Measurements from ENCODE around the gene MSRB2.
"Not testable (repeated sequence)": the region's sequence is repeated elsewhere in the genome, so short reads cannot be mapped to it uniquely, and the experiment has no call there.

MSRB2 gene

DNA sequence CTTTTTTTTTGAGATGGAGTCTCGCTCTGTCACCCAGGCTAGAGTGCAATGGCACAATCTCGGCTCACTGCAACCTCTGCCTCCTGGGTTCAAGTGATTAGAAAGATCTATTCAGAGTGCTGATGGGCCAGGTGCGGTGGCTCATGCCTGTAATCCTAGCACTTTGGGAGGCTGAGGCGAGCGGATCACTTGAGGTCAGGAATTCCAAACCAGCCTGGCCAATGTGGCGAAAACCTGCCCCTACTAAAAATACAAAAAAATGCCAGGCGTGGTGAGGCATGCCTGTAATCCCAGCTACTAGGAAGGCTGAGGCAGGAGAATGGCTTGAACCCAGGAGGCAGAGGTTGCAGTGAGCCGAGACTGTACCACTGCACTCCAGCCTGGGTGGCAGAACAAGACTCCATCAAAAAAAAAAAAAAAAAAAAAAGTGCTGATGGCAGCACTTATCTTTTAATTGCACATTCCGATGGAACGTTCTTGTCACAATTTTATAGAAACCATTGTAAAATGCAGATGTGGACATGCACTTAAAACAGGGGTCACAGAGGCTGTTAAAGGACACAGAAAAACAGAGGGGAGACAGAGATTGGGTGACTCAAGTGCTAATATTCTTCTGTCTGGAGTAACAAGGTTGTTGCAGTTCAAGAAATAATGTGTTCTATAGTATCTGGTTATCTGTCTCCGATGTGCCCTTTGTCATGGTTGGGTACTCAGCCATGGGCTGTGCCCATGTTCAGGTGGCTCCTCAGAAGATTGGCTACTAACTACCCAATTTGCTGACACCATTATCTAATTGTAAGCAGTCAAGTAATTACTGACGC is 25.1 kb upstream of the MSRB2 start:
- DNase-seq: not testable (repeated sequence)

- no peak for DNase-seq
Measured at GRCh38 chr10:23070913-23071218, 24.5 kb upstream of the MSRB2 start.

DNA sequence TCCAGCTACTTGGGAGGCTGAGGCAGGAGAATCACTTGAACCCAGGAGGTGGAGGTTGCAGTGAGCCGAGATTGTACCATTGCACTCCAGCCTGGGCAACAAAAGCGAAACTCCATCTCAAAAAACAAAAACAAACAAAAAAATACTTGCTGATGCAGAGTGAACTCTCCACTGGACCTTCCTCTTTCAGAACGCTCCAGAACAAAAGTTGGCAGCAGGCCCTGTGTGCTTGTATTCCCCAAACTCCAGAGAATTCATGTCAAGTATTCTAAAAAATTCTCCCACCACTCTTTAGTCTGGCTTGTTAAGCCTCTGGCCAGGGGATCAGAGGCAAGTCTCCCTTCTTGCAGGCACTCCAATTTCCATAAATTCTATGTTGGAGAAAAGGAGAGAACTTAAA is 22.8 kb upstream of the MSRB2 start:
- not testable (repeated sequence) for DNase-seq

- DNase-seq: no peak
Measured at GRCh38 chr10:23073527-23073926, 21.9 kb upstream of the MSRB2 start.

- DNase-seq: no peak
Measured at GRCh38 chr10:23075672-23076071, 19.7 kb upstream of the MSRB2 start.

GRCh38 chr10:23078114-23078513 is 17.3 kb upstream of the MSRB2 start:
- no peak for DNase-seq

DNA sequence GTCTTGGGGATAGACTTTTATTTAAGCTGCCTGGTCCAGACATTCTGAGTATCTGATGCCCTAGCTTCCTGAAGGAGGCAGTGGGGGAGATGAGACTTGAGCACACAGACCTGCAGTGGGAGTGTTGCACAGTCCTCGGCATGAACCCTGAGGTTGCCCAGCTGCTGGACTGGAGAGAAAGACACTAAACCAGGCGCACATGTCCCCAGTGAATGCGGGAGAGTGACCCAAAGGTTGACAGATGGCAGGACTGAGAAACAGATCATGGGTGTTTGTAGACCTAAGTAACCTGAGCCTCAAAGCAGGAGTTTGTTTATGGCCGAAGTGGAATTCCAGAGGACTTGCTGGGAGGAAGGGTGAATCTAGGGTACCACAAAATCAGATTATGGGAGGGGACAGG is 15.7 kb upstream of the MSRB2 start:
- DNase-seq: no peak

- DNase-seq: no peak
Measured at GRCh38 chr10:23080262-23080661, 15.1 kb upstream of the MSRB2 start.

- no peak for DNase-seq
Measured at GRCh38 chr10:23081221-23081750, 14.1 kb upstream of the MSRB2 start.

GRCh38 chr10:23081891-23082290 is 13.5 kb upstream of the MSRB2 start:
- DNase-seq: no peak

- no peak for DNase-seq
Measured at GRCh38 chr10:23088609-23089008, 6.8 kb upstream of the MSRB2 start.

DNA sequence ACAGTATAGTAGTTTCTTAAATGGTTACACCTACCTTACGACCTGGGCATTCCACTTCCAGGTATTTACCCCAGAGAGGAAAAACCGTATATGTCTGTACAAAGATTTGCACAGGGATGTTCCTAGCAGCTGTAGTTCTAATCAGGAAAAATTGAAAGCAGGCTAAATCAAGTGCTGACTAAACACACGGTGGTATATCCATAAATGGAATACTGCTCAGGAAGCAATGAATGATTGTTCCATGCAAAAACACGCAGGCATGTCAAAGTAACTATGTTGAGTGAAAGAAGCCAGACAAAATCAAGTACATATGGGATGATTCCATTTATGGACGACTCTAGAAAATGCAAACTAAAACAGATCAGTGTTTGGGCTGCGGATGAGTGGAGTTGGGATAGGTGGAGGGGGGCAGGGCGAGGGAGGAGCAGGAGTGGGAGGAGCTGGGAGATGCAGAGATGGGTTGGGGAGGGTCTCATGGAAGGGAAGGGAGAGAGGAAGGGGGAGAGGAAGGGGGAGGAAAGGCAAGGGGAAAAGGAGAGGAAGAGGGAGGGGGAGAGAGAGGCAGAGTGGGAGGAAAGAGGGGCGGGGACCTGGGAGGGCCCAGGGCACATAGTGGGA is 484 bp upstream of the MSRB2 start:
- DNase-seq: no peak

DNA sequence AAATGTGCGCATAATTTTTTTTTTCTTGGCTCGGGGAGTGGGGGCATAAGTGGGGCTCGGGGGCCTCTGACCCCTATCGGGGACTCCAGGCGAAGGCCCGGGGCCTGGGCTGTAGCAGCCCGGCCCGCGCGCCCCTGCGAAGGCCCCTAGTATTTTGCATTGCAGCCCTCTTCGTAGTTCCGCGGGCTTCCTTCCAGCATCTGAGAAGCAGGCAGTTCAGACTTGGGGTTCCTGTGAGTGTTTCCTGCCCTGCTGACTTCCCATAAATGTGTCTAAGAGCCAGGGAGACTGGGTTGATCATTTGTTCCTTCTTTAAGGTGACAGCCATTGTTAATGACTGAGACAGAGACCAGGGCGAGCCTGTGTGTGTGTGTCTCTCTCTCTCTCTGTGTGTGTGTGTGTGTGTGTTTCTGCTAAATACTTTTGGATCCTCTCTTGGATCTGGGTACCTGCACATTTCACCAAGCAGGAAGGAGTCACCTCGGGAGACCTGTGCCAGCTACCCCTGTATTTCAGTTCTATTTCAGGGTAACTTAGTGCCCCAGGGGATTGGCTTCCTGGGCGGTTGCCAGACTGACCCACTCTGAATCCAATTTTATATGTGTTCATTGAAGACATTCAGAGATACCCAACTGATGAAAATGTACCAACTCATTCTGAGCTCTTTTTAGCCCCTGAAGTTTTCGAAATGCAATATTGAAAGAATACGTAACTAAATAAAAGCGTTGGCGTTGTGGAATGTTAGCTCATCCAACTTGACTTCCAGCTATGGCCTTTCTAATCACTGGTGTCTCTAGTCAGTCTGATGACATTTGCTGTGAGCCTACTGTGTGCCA is 805 bp downstream of the MSRB2 start:
- peak; percentile 18 for DNase-seq

- no peak for DNase-seq
Measured at GRCh38 chr10:23096802-23097549, 1.6 kb downstream of the MSRB2 start.

DNA sequence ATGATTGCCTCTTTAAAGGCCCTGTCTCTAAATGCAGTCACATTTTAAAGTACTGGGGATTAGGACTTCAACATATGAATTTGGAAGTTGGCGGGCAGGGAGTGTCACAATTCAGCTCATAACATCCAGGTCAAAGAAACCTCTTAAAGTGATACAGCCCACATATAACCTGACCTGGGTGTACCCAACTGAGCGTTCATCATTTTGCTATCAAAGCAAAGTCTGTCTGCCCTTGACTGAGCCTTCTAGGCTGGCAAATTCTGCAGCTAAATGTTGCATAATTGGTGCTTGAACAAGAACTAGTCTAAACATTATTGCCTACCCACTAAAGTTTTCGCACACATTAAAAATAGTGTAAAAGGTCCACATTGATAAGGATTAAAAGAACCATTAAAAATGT is 3.7 kb downstream of the MSRB2 start:
- DNase-seq: no peak

DNA sequence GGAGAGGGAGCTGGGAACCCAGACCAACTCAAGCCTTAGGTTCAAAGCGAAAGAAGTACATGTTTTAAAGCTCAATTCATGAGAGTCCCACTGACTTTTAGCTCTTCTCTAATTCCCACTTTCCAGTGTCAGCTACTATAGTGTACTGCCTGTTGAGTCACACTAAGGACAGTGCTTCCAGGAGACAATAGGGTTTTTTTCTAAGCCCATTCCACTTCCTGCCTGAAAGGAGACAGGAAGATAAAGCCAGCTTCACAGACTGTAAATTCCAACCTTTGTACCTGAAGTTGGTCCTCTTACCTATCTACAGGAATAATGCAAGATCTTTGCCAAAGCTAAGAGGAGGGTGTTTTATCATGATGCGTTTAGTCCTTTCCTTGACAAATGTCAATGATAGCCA is 4.4 kb downstream of the MSRB2 start:
- DNase-seq: no peak

DNA sequence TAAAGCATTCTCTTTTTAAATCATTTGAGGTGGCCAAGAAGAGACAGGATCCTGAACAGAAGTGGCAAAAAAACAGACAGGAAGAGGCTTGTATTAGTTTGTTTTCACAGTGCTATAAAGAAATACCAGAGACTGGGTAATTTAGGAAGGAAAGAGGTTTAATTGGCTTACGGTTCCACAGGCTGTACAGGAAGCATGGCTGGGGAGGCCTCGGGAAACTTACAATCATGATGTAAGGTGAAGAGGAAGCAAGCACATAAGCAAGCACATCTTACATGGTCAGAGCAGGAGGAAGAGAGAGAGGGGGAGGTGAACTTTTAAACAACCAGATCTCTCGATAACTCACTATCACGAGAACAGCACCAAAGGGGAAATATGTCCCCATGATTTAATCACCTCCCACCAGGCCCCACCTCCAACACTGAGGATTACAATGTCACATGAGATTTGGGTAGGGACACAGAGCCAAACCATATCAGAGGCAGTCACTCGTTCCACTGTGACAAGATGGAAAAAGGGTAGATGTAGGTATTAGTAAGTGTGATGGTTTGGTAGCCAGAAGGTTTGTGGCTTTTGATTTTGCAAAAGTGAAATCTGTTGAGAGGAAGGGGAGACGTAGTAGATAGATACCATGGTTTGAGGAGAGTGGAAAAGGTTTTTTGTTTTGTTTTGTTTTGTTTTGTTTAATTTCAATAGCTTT is 5.1 kb downstream of the MSRB2 start:
- no peak for DNase-seq

- no peak for DNase-seq
Measured at GRCh38 chr10:23106331-23107072, 11.1 kb downstream of the MSRB2 start.

GRCh38 chr10:23110722-23111516 is 15.5 kb downstream of the MSRB2 start:
- no peak for DNase-seq

DNA sequence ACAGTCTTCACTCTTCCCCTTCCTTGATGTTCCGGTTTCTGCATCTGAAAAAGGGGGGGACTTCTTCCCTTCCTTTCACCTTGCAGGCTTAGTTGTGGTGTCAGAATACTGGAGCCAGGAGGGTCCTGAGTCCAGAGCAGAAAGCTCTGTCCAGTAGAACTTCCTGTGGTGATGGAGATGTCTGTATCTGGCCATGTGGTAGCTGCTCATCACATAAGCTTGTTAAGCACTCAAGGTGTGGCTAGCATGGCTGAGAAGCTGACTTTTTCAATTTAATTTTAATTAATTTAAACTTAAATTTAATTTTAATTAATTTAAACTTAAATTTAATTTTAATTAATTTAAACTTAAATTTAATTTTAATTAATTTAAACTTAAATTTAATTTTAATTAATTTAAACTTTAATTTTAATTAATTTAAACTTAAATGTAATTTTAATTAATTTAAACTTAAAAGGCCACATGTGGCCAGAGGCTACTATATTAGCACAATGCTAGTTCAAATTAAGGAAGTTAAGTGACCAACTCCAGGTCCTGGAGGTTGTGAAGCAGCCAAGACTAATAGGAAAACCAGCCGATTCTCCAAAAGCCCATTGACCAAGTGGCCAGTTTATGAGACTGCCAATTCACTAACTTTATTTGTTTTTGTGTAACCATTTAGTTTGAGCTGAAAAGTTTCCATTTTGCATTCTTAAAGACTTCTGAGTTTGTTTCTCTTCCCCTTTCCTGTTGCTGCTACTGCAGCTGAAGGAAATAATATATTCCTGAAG is 16.3 kb downstream of the MSRB2 start:
- DNase-seq: no peak
